ENCODE measurements around the gene APBA1. TPM values are rescaled to one million over a fixed set of nuclear protein-coding genes. Genes with fewer than 3 reads are reported as not detected.

The APBA1 gene
- total RNA-seq, 4 donors from 2014 or later: 3.3 to 9.7 (median 5.2) TPM

- Histone ChIP-seq H3K27ac (replicated peaks in 1 of 4) (no peak overlapping the region), H3K9me3 (no peaks in the 10 kb centered on the region), H3K27me3 (no peaks in the 10 kb centered on the region), H3K4me1 (no peaks in the 10 kb centered on the region), H3K36me3 (no peaks in the 10 kb centered on the region), H3K4me3 (no peak overlapping the region)
- no peak for DNase-seq (ENCODE audit: extremely low spot score)
- WGBS: over 99% methylated on average over 5 of the region's 5 CpGs
- intact Hi-C loops (cut with DNase I): no loop called here
- TF ChIP-seq EP300 (IDR thresholded peaks at IDR 0.05) (no peak), POLR2AphosphoS5 (IDR thresholded peaks at IDR 0.05) (no peak), POLR2A (IDR thresholded peaks at IDR 0.05; ENCODE audit: low read depth) (no peak)
- TF ChIP-seq, protein P1, sequence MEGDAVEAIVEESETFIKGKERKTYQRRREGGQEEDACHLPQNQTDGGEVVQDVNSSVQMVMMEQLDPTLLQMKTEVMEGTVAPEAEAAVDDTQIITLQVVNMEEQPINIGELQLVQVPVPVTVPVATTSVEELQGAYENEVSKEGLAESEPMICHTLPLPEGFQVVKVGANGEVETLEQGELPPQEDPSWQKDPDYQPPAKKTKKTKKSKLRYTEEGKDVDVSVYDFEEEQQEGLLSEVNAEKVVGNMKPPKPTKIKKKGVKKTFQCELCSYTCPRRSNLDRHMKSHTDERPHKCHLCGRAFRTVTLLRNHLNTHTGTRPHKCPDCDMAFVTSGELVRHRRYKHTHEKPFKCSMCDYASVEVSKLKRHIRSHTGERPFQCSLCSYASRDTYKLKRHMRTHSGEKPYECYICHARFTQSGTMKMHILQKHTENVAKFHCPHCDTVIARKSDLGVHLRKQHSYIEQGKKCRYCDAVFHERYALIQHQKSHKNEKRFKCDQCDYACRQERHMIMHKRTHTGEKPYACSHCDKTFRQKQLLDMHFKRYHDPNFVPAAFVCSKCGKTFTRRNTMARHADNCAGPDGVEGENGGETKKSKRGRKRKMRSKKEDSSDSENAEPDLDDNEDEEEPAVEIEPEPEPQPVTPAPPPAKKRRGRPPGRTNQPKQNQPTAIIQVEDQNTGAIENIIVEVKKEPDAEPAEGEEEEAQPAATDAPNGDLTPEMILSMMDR (IDR thresholded peaks at IDR 0.05): no peak
These were observed 66.1 kb downstream of the APBA1 start for GRCh38 chr9:69606089-69606488.

DNA sequence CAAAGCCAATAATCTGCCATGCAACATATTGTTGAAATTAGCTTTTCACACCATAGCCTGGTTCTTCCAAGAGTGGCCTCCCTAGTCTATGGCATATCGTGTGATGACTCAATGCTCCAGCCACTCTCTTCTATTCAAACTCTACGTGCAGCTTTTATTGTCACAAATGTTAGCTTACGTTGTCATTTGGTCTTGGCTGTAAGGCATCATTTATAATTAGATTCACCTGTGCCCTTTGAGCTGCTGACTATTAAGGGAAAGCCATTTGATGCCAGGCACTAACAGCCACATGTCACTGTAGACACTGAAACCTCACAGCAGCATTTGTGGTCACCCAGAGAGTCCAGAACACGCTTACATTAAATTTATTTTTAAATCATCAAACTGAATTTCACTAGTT lies 66.8 kb downstream of the APBA1 start:
- DNase-seq (ENCODE audit: extremely low spot score): no peak
- Histone ChIP-seq H3K9me3 (no peaks in the 10 kb centered on the region), H3K27me3 (no peaks in the 10 kb centered on the region), H3K4me1 (no peaks in the 10 kb centered on the region), H3K36me3 (no peaks in the 10 kb centered on the region), H3K4me3 (no peak overlapping the region), H3K27ac (replicated peaks in 1 of 4) (no peak overlapping the region)
- intact Hi-C loops (cut with DNase I): no loop called here
- TF ChIP-seq POLR2A (IDR thresholded peaks at IDR 0.05; ENCODE audit: low read depth) (no peak), EP300 (IDR thresholded peaks at IDR 0.05) (no peak), POLR2AphosphoS5 (IDR thresholded peaks at IDR 0.05) (no peak)
- TF ChIP-seq, protein P1 (IDR thresholded peaks at IDR 0.05): no peak
- WGBS: 79% methylated on average over 4 of the region's 4 CpGs

DNA sequence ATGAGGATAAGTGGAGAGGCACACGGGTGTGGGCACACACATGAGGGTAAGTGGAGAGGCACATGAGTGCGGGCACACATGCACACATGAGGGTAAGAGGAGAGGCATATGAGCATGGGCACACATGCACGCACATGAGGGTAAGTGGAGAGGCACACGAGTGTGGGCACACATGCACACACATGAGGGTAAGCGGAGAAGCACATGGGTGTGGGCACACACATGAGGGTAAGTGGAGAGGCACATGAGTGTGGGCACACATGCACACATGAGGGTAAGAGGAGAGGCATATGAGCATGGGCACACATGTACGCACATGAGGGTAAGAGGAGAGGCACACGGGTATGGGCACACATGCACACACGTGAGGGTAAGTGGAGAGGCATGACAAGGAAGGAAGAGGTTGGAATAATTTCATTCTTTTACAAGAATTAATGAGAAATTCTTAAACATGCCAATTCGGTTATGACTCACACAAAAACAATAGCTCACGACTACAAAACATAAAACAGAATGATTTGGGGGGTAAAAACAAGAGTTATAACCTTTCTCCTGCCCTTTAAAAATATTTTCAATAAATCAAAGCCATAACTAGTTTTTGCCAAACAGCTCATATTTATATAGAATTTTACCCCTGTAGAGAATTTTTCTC lies 67.5 kb downstream of the APBA1 start:
- WGBS: 85% methylated on average over 10 of the region's 10 CpGs
- DNase-seq (ENCODE audit: extremely low spot score): no peak
- TF ChIP-seq POLR2AphosphoS5 (IDR thresholded peaks at IDR 0.05): no peak
- TF ChIP-seq, protein P1 (IDR thresholded peaks at IDR 0.05): no peak
- no peak for TF ChIP-seq EP300 (IDR thresholded peaks at IDR 0.05)
- TF ChIP-seq POLR2A (IDR thresholded peaks at IDR 0.05; ENCODE audit: low read depth): no peak
- Histone ChIP-seq H3K4me1 (no peaks in the 10 kb centered on the region), H3K27ac (replicated peaks in 1 of 4) (no peak overlapping the region), H3K4me3 (no peak overlapping the region), H3K9me3 (no peaks in the 10 kb centered on the region), H3K36me3 (no peaks in the 10 kb centered on the region), H3K27me3 (no peaks in the 10 kb centered on the region)
- intact Hi-C loops (cut with DNase I): no loop called here

- DNase-seq (ENCODE audit: extremely low spot score): no peak
- Histone ChIP-seq H3K27ac (replicated peaks in 1 of 4) (no peak overlapping the region), H3K9me3 (no peaks in the 10 kb centered on the region), H3K4me1 (no peaks in the 10 kb centered on the region), H3K27me3 (no peaks in the 10 kb centered on the region), H3K4me3 (no peak overlapping the region), H3K36me3 (no peaks in the 10 kb centered on the region)
- TF ChIP-seq EP300 (IDR thresholded peaks at IDR 0.05) (no peak), POLR2AphosphoS5 (IDR thresholded peaks at IDR 0.05) (no peak), POLR2A (IDR thresholded peaks at IDR 0.05; ENCODE audit: low read depth) (no peak)
- TF ChIP-seq, protein P1 (IDR thresholded peaks at IDR 0.05): no peak
- 95% methylated on average over 5 of the region's 5 CpGs for WGBS
- intact Hi-C loops (cut with DNase I): no loop called here
These were observed 68.5 kb downstream of the APBA1 start for GRCh38 chr9:69603656-69604055.

DNA sequence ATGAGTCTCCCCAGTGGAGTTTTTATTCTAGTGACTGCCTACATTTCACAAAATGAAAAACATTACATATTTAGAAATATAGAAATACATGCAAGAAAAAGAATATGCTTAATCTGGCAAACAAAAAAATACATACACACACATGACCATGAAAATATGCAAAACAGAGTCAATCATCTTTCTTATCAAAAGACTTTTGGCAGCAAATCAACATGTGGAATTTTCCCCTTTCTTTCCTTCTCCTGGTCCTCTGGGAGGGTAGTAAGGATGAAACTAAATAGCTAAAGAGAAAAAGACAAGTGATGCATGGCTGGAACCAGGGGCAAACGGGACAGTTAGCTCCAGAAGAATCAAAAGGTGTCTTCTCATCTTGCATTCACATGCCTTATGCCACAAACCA lies 69.4 kb downstream of the APBA1 start:
- H3K27me3 ChIP-seq: no peaks in the 10 kb centered on the region
- TF ChIP-seq POLR2AphosphoS5 (IDR thresholded peaks at IDR 0.05) (no peak), POLR2A (IDR thresholded peaks at IDR 0.05; ENCODE audit: low read depth) (no peak), EP300 (IDR thresholded peaks at IDR 0.05) (no peak)
- TF ChIP-seq, protein P1 (IDR thresholded peaks at IDR 0.05): no peak
- H3K4me1 ChIP-seq: no peaks in the 10 kb centered on the region
- H3K4me3 ChIP-seq: no peak overlapping the region
- no peaks in the 10 kb centered on the region for H3K9me3 ChIP-seq
- H3K27ac ChIP-seq (replicated peaks in 1 of 4): no peak overlapping the region
- WGBS: 94% methylated on average over 1 of the region's 1 CpG
- intact Hi-C loops (cut with DNase I): no loop called here
- DNase-seq (ENCODE audit: extremely low spot score): no peak
- H3K36me3 ChIP-seq: no peaks in the 10 kb centered on the region

Measured in esophagus muscularis mucosa (tissue), 4 donors.